ENCODE measurements around the gene TMA16. TPM values are rescaled to one million over a fixed set of nuclear protein-coding genes. Genes with fewer than 3 reads are reported as not detected.
A peak's percentile ranks its signal among the peaks of the same experiment; 100 is the strongest.
"Not testable (repeated sequence)": the region's sequence is repeated elsewhere in the genome, so short reads cannot be mapped to it uniquely, and the experiment has no call there.

Gene TMA16
- 10 to 100 TPM; 21.6 to 27.7 (median 24.5) TPM for polyA plus RNA-seq (ENCODE audit: insufficient read length in 10 of 10)
- long read RNA-seq, donor 1, transcript TMA16-201 (7 exons, 1,978 nt) = major isoform, 7 of 8 reads
- long read RNA-seq, donor 1, partial matches to known transcripts = 0 of 8 reads
- long read RNA-seq, donor 1, other reads (novel, unspliced or antisense) = 0 of 8 reads
- long read RNA-seq, donor 2, partial matches to known transcripts = 9 of 13 reads
- long read RNA-seq, donor 2, other reads (novel, unspliced or antisense) = 0 of 13 reads
- long read RNA-seq, donor 3 = 0 reads
- long read RNA-seq, donor 4, transcript TMA16-201 (7 exons, 1,978 nt) = major isoform, 7 of 9 reads
- long read RNA-seq, donor 4, partial matches to known transcripts = 0 of 9 reads
- long read RNA-seq, donor 4, other reads (novel, unspliced or antisense) = 0 of 9 reads
- long read RNA-seq, donor 5, transcript TMA16-201 (7 exons, 1,978 nt) = major isoform, 7 of 14 reads
- long read RNA-seq, donor 5, partial matches to known transcripts = 6 of 14 reads
- long read RNA-seq, donor 5, other reads (novel, unspliced or antisense) = 0 of 14 reads
- long read RNA-seq, donor 6, transcript TMA16-201 (7 exons, 1,978 nt) = major isoform, 10 of 16 reads
- long read RNA-seq, donor 6, partial matches to known transcripts = 5 of 16 reads
- long read RNA-seq, donor 6, other reads (novel, unspliced or antisense) = 0 of 16 reads
- long read RNA-seq, donor 7, transcript TMA16-201 (7 exons, 1,978 nt) = major isoform, 7 of 8 reads
- long read RNA-seq, donor 7, partial matches to known transcripts = 0 of 8 reads
- long read RNA-seq, donor 7, other reads (novel, unspliced or antisense) = 0 of 8 reads
- long read RNA-seq, donor 8, partial matches to known transcripts = 0 of 4 reads
- long read RNA-seq, donor 8, other reads (novel, unspliced or antisense) = 0 of 4 reads
- long read RNA-seq, donor 9 = 0 reads

DNA sequence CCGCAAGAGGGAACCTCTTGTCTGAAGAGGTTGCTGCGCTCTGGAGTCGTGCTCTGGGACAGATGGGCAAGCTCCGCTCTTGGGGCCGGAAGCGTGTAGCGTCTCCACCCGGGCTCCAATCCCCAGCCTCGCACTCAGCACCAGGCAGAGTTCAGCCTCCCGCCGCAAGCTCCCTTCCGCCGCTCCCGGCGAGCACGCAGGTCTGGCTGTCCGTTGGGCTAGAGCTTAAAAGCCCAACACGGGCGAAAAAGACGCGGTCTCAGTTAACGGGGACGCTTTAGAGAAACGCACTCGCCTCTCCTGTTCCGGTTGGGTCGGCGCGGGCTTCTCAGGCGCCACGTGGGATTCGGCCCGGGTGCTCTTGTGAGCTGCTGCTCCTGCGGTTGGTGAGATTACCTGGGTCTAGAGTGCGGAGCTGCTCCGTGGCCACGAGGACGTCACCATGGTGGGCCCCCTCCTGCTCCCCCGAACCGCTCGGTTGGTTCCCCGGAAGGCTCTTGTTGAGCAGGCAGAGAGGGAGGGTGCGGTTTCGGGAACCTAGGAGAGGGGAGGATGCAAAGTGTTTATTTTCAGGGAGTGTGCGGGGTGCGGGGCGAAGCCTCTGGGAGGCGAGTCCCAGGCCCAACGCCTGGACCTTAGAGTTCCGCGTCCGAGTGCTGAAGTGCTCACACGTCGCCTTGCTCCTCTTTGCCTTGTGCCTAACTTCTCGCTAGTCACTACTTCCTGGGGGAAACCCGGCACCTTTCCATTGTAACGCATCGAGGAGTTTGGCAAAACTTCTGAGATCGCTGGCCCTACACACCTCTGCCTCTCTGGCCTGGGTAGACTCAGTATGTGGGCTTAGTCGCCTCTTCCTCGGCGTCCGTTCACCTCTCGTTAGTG, at the start of gene TMA16:
Gene TMA16 (plus strand): TSS at position 331 of the 882 bp plus-strand sequence. CDS start 112 bp downstream, at position 443.
- peak; percentile 91 to 97 (median 93) for DNase-seq

DNA sequence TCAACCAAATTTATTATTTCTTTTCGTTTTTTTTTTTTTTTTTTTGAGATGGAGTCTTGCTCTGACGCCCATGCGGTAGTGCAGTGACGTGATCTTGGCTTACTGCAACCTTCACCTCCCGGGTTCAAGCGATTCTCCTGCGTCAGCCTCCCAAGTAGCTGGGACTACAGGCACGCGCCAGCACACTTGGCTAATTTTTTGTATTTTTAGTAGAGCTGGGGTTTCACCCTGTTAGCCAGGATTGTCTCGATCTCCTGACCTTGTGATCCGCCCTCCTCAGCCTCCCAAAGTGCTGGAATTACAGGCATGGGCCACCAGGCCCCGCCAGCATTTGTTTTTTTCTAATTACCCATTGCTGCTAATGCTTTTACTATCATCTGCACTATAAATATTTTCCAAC, 47.5 kb upstream of the TMA16 start:
- DNase-seq = not testable (repeated sequence)

DNA sequence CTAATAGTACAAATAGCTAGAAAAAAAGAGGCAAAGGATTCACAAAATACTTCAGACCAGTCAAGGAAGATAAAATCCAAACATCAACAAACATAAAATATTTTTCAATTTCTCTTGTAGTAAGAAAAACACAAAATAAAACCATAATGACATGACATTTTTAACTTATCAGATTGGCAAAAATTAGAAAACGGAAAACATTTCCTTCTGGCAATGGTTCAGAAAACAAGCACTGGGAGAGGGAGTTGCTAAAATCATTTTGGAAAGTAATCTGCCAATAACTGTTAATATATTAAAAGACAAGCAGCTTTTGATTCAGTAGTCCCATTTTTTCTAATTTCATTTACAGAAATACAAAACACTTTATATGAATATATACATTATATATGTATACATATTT, 47.0 kb upstream of the TMA16 start:
- no peak for DNase-seq

DNA sequence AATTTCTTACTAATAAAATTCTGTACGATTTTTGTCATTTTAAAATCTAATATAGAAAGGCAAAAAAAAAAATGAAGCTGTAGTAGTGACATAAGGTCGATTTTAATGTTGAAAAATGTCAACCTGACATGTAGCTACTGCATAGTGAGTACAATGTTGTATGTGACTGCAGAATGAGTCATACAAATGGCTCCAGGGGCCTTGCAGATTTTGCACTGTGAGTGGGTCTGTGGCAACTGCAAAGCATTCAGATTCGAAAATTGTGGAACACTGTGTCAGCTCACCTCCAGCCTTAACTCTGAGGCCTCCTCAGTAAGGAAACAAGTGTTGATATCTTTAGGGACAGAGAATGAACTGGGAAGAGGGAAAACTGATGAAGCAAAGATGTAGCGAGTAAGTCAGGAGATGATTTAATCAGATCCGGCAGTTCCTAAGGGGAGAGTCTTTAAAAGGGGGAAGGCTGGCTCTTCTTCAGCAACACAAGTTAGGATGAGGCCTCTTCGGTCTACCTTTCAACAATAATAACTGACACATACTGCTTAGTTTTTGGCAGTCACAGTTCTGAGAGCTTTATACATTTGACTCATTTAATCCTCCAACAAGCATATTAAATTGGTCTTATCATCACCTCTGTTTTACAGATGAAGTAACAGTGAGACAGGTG, 45.8 kb upstream of the TMA16 start:
- DNase-seq = peak in 1 of 3 donors; percentile 0

GRCh38 chr4:163462556-163462955, 31.9 kb upstream of the TMA16 start:
- no peak for DNase-seq

DNA sequence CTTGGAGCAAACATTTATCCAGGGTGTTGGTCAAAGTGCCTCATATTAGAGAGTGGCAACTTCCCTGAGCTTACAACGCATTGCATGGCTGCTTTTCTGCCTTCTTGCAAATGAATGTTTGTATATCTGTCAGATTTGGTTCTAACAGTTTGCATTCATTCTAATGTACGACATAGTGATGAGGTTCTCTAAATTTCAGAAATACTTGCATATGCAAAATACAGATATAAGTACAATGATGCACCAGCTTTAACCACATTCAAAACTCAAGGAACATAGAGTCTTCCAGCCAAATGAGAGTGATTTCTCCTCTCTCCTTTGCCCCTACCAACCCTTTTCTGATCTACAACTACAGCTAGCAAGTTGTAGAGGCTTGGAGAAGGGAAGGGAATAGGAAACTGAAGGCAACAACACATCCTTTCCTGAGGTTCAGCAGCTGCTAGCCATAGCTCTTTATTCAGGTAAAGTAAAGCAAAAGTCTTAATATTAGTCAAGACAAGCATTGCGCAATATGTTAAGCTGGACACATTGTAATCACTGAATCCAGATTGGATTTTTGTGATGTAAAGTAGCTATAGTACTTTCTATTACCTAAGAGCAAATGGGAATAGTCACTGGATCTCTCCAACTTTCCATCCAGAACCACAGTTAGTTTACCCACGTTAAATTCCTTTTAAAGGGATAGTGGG, 27.3 kb upstream of the TMA16 start:
- no peak for DNase-seq

DNA sequence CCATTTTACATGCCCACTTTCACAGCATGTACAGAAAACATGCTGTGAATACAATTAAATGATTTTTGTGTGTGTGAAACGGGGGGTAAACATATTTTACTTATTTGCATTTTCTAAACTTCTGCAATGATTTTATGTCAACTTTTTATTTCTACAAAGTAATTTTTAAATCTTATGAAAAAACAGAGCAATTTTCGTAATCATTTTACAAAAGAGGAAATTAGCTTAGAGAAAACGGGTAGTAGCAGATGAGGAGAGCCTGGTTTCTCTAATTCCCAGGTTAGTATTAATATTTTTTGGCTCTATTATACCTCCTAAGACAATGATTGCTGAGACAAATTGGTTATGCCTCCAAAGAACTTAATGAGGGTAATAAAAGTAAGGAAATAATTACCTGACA, 24.1 kb upstream of the TMA16 start:
- no peak for DNase-seq

GRCh38 chr4:163473130-163473529, 21.4 kb upstream of the TMA16 start:
- no peak for DNase-seq

GRCh38 chr4:163473576-163473975, 20.9 kb upstream of the TMA16 start, which contains the start of gene TKTL2:
Gene TKTL2, minus strand, starts transcription at chr4:163473754. Its CDS starts 20 bp downstream, at chr4:163473734.
- no peak for DNase-seq

DNA sequence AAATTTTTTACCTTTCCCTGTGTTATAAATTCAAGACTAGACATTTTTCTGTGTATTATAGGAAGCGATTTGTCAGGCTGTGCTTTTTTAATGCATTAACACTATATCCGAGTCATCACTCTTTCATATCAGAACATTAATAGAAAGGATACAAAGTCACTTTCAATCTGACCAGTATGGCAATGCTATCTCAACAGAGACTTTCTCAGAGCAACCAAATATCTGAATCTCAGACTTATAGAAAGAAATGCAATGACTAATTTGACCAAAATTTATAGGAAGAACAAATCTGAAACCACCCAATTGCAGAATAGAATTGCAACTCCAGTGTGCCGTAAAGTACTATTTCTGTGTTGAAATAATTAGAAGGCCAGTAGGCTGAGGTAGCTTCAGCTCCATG, 20.5 kb upstream of the TMA16 start:
- DNase-seq = no peak

GRCh38 chr4:163476761-163477438, 17.6 kb upstream of the TMA16 start:
- DNase-seq = no peak

DNA sequence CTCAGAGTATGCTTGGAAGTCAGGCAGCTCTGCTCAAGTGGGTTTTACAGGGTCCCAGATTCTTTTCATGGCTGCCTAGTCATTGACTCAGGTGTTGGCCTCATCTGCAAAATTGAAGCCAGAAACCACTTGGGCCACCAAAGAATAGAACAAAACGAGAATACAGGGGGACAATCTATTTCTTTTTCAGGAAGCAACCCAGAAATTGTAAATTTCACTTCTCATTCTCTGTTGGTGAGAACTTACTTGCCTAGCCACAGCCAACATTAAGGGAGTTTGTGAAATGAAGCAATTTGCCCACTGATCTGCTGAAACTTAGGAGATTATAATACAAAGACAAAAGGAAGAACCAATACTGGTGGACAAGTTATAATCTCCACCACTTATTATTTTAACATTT, 12.3 kb upstream of the TMA16 start:
- peak in 1 of 3 donors; percentile 1 for DNase-seq

DNA sequence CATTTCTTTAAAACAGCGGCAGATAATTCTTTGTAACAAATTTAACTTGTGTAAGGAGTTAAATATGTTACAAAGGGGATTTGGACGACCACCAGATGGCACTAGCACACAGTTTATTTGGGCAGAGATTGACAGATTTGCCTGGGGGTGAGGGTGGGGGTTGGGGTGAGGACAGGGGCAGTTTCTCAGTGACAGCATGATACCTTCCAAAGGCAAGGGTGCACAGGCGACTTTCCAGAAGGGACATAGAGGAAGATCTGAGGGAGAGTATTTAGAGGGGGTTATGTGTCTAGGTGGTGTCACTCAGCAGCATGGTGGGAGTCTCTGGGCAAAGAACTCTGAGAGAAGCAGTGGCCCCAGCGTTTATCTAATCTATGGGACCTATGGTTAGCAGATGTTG, 9.6 kb upstream of the TMA16 start:
- peak; percentile 15 to 53 (median 39) for DNase-seq

DNA sequence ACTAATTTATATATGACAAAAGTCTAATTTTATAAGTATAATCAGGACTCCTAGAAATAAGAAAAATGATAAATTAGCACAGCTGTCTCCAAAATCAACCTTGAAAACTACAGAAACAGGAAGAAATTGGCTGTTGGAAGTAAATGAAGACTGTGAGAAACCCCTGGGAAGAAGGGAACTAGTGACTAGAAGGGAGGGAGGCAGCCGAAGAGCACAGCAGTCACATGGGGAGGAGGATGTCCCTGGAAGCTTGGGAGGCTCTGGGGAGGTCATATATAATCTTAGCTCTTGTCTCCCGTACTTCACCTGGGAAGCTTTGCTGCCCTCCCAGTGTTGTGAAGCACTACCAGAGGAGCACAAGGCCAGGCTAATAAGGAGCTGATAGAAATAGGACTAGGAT, 8.9 kb upstream of the TMA16 start:
- DNase-seq = peak in 1 of 3 donors; percentile 4

DNA sequence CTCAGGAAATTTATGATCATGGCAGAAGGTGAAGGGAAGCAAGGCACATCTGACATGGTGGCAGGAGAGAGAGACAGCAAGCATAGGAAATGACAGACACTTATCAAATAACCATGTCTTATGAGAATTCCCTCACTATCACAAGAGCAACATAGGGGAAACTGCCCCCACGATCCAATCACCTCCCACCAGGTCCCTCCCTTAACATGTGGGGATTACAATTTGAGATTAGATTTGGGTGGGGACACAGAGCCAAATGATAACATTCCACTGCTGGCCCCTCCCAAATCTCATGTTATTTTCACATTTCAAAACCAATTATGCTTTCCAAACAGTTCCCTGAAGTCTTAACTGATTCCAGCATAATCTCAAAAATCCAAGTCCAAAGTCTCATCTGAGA, 8.2 kb upstream of the TMA16 start:
- DNase-seq = no peak

GRCh38 chr4:163489929-163490328, 4.6 kb upstream of the TMA16 start:
- DNase-seq = no peak

DNA sequence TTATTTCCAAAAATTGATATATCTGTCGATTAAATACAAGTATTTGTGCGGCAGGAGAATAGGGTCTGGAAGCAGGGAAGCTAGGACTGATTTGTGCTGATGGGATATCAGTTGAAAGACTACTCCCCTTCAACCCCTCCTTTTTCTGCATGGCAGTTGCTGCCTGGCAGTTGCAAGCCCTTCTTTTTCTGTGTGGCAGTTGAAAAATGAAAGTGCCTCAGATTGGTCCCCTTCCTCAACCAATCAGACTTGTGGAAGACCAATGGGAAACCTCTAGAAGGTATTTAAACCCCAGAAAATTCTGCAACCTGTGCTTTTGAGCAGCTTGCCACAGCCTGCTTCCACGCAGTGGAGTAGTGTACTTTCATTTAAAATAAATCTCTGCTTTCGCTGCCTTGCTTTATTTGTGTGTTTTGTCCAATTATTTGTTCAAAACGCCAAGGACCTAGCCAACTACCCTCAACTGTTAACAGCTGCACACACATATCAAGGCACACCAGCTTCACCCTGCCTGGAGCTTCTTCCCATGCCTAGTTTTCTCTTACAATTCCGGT, 1.5 kb upstream of the TMA16 start:
- peak in 1 of 3 donors; percentile 4 for DNase-seq

DNA sequence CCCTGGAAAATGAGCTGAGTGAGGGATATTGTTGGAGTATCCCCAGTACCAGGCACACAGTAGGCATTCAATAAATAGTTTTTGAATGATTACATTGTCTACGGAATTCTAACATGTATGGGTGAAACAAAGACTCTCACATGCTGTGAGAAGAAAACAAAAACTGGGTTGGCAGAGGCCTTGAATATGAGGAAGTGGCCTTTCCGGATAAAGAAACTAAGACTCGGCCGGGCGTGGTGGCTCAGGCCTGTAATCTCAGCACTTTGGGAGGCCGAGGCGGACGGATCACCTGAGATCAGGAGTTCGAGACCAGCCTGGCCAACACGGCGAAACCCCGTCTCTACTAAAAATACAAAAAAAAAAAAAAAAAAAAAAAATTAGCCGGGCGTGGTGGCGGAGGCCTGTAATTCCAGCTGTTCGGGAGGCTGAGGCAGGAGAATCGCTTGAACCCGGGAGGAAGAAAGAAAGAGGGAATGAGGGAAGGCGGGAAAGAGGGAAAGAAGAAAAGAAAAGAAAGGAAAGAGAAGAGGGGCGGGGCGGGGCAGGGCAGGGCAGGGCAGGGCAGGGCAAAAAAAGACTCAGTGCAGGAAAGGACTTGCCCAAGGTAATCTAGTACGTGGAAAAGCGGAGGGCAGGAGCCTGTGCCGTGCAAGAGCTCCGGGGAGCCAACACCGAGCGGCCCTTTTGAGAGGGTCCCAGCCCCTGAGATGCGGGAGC, 689 bp upstream of the TMA16 start:
- DNase-seq = peak in 1 of 3 donors; percentile 15

DNA sequence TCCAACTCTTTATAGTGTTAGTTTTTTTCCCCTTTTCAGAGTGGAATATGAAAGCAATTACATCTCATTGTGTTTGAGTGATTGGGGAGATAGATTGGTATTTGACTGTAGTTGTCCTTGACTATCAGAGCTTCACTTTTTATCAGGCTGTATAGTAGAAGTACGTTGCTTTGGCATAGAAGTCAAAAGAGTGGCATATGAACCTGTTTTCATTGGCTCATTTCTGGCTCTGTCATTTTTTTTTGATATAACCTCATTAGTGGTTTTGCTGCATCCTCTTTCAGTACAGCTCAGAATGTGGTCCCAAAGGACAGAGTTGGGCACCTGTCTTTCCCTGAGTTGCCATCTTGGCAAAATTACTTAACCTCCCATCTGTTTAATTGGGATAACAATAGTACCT, 1.4 kb downstream of the TMA16 start:
- peak in 1 of 3 donors; percentile 5 for DNase-seq

All from muscle of back (tissue), 13 donors.